Activated naive CD4-positive, alpha-beta T cell treated with anti-CD3 and anti-CD28 coated beads, Interleukin-2, amount 50 U/mL, for 24 hours (primary cell): Measurements from ENCODE around the gene NIN.

Experiments used
- H3K27ac Mint-ChIP-seq: one replicate; pipeline ENCODE4 v1.8.0; 2021; ENCODE audit warnings: mild to moderate bottlenecking, mixed read lengths
- H3K27me3 Mint-ChIP-seq: one replicate; pipeline ENCODE4 v1.8.0; 2021; ENCODE audit warnings: mixed read lengths
- H3K36me3 Mint-ChIP-seq: one replicate; pipeline ENCODE4 v1.8.0; 2021; ENCODE audit warnings: mixed read lengths
- H3K4me1 Mint-ChIP-seq: one replicate; pipeline ENCODE4 v1.8.0; 2021; ENCODE audit warnings: mixed read lengths
- H3K4me3 Mint-ChIP-seq: one replicate; pipeline ENCODE4 v1.8.0; 2021; ENCODE audit warnings: mild to moderate bottlenecking, mixed read lengths
- H3K9me3 Mint-ChIP-seq: one replicate; pipeline ENCODE4 v1.8.0; 2021; ENCODE audit warnings: mixed read lengths

The NIN gene

DNA sequence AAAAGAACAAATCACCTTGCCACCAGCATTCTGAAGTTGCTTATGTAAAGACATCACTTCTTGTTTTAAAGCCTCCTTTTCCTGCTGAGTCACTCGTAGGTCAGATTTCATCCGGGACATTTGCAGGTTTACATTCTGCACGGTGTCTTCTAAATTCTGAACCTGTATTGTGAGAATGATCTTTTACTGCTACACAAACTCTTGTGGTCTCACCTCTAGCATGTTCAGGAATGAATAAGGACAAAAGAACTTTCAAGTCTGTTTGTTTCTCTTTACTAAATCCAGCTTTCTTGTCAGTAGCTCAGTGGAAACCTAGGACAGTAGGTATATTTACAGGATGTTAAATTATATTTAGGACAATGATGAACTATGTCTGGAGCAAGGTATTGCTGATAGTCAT is 89.4 kb downstream of the NIN start:
- Mint-ChIP-seq H3K36me3 (peaks cover 18% of the 10 kb centered on the region), H3K4me3 (no peak overlapping the region), H3K9me3 (no peaks in the 10 kb centered on the region), H3K27ac (peak overlapping the region; percentile 2), H3K27me3 (no peaks in the 10 kb centered on the region), H3K4me1 (peaks cover 21% of the 10 kb centered on the region)

DNA sequence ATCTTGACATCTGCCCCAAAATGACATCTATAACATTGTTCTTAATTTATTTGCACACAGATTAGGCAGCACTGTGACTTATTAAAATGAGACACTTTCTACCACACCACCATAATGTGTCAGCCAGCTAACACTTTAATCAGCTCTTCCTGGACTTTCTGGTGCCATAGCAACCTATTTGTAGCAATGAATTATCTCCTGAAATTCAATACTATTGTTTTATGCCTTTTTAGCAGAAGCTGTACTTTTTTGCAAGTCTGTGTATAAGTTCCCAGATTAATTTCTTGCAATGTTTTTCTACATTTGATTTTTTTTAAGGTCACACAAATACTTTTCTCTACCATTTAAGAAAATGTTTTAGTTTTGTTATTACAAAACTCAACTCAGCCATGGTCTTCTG is 90.1 kb downstream of the NIN start:
- no peaks in the 10 kb centered on the region for H3K27me3 Mint-ChIP-seq
- peak overlapping the region; percentile 33 for H3K4me3 Mint-ChIP-seq
- H3K9me3 Mint-ChIP-seq = no peaks in the 10 kb centered on the region
- peaks cover 21% of the 10 kb centered on the region for H3K4me1 Mint-ChIP-seq
- peaks cover 15% of the 10 kb centered on the region for H3K36me3 Mint-ChIP-seq
- peak overlapping the region; percentile 62 for H3K27ac Mint-ChIP-seq

GRCh38 chr14:50739186-50739585 is 91.8 kb downstream of the NIN start:
- no peak overlapping the region for H3K4me3 Mint-ChIP-seq
- H3K27me3 Mint-ChIP-seq = no peaks in the 10 kb centered on the region
- H3K9me3 Mint-ChIP-seq = no peaks in the 10 kb centered on the region
- H3K27ac Mint-ChIP-seq = no peak overlapping the region
- peaks cover 21% of the 10 kb centered on the region for H3K4me1 Mint-ChIP-seq
- peaks cover 16% of the 10 kb centered on the region for H3K36me3 Mint-ChIP-seq

DNA sequence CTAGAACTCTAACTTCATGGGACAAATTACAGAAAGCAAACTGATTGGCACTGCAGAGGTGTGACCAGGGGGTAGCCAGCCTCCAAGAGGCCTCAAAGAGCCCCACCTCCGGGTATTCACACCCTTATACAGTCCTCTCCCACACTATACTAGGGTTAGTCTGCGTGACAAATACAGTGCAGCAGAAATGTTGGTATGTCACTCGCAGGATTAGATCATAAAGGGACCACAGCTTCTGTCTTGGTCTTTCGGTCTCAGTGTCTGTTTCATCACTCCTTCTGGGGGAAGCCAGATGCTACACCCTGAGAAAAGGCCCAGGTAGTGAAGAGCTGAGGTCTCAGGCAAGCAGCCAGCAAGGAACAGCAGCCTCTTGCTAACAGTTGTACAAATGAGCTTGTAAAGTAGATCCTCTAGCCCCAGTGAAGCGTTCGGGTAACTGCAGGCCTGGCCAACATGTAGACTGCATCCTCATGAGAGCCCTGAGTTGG is 94.0 kb downstream of the NIN start:
- peaks cover 20% of the 10 kb centered on the region for H3K36me3 Mint-ChIP-seq
- no peak overlapping the region for H3K4me3 Mint-ChIP-seq
- H3K27me3 Mint-ChIP-seq = no peaks in the 10 kb centered on the region
- H3K27ac Mint-ChIP-seq = peak overlapping the region; percentile 80
- H3K4me1 Mint-ChIP-seq = peaks cover 21% of the 10 kb centered on the region
- no peaks in the 10 kb centered on the region for H3K9me3 Mint-ChIP-seq

DNA sequence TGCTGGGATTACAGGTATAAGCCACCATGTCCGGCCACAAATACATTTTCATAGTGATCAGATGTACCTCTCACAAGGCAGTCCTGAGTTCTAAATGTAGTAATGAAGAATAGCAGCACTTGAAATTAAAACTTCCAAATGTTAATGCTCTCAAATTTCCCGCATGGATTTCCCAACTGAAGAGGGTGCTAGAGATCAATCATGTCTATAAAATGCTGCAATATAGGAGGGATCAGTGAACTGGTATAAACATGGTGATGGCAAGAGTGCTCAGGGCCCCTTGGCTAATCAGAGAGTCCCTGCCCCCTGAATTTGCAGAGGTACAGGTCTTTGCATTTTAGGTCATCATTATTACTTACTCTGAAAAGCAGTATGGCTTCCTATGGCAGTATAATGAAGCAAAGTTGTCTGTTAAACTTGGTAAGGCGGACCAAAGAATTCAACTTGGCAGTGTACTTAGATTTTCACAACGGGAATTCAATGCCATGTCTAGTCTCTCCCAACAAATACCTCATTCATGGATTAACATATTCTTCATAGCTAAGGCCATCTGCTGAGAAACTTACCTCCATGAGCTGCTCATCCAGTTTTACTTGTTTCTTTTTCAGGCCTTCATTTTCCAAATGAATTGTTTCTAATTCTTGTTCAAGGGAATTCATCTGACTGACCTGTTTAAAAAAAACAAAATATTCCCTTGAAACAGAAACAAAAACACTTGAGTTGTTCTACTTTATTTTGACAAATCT is 95.8 kb downstream of the NIN start:
- H3K4me3 Mint-ChIP-seq = no peak overlapping the region
- H3K27ac Mint-ChIP-seq = no peak overlapping the region
- peaks cover 23% of the 10 kb centered on the region for H3K36me3 Mint-ChIP-seq
- H3K9me3 Mint-ChIP-seq = no peaks in the 10 kb centered on the region
- H3K27me3 Mint-ChIP-seq = no peaks in the 10 kb centered on the region
- peaks cover 9% of the 10 kb centered on the region for H3K4me1 Mint-ChIP-seq

DNA sequence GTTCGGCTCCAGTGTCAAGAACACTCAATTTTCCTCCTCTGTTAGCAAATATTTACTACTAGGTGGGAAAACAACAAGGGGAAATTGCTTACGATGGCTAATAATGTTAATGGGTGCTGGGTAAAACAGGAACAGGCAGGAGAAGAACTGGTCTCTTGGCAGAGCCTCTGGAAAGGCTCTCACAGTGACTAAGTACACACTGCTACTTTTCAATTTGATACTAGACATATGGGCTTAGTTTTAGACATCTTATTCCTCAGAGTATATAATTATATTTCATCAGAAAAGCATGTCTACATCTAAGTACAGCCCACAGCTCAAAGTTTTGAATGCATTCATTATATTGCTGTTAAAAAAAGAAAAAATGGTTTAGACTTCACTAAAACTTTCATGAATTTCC is 97.5 kb downstream of the NIN start:
- peaks cover 37% of the 10 kb centered on the region for H3K36me3 Mint-ChIP-seq
- peaks cover 4% of the 10 kb centered on the region for H3K4me1 Mint-ChIP-seq
- H3K9me3 Mint-ChIP-seq = no peaks in the 10 kb centered on the region
- H3K27me3 Mint-ChIP-seq = no peaks in the 10 kb centered on the region
- no peak overlapping the region for H3K4me3 Mint-ChIP-seq
- H3K27ac Mint-ChIP-seq = no peak overlapping the region

GRCh38 chr14:50728836-50729235 is 102.1 kb downstream of the NIN start:
- Mint-ChIP-seq H3K27me3 (no peaks in the 10 kb centered on the region), H3K4me3 (no peak overlapping the region), H3K36me3 (peaks cover 51% of the 10 kb centered on the region), H3K4me1 (peaks cover 38% of the 10 kb centered on the region), H3K27ac (no peak overlapping the region), H3K9me3 (no peaks in the 10 kb centered on the region)

DNA sequence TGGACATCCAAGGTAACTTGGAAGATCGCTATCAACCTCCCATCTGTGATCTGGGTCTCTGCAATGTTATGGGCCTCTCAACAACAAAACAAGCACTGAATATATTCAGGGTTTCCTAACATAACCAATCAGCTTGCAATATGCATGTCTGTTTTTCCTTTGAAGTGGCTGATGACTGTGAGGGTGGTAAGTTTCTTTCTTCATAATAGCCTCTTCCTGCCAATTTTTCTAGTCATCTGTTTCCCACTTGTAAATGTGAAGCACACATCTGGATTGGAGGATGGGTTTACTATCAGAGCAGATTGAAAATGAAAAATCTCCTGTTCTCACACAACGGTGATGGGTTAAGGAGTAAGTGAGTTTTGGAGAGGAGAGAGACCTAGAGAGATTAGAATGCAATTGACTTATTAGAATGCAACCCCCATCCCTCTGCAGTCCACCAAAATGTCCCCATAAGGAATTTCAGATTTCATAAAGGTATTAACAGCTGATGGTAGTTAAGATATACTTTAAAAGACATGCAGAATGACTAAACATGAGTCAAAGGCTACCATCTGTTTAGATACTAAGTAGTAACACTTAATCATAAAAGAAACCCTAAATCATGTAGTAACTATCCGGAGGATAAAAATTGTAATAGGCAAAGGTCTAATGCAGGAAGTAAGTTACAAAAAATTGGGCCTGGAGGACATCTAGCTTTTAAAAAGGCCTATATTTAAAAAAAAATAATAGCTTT is 104.4 kb downstream of the NIN start:
- H3K36me3 Mint-ChIP-seq = peaks cover 41% of the 10 kb centered on the region

DNA sequence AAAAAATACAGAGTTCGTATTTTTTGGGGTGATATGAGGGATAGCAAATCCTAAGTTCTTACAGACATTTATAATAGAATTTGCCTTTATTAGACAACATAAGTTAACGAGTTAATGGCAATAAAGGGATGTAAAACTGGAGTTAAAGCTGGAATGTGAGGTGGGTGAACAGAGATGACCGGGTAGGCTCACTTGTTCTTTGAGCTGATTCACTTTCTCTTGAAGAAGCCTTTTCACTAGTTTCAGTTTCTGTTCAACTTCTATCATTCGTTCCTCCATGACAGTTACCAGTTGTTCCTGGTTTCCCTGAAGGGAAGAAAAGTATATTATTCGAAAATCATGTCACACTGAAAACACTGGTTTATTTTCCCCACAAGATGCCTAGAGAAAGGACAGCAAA is 105.2 kb downstream of the NIN start:
- H3K27me3 Mint-ChIP-seq = no peaks in the 10 kb centered on the region
- H3K4me3 Mint-ChIP-seq = no peak overlapping the region
- H3K9me3 Mint-ChIP-seq = no peaks in the 10 kb centered on the region
- peak overlapping the region; percentile 94 for H3K27ac Mint-ChIP-seq
- peaks cover 41% of the 10 kb centered on the region for H3K36me3 Mint-ChIP-seq
- H3K4me1 Mint-ChIP-seq = peaks cover 38% of the 10 kb centered on the region

More for the DNA sequence above, 104.4 kb downstream of the NIN start:
- H3K9me3 Mint-ChIP-seq = no peaks in the 10 kb centered on the region
- peak overlapping the region; percentile 59 for H3K4me3 Mint-ChIP-seq
- peak overlapping the region; percentile 94 for H3K27ac Mint-ChIP-seq
- H3K4me1 Mint-ChIP-seq = peaks cover 38% of the 10 kb centered on the region
- no peaks in the 10 kb centered on the region for H3K27me3 Mint-ChIP-seq

- no peak overlapping the region for H3K4me3 Mint-ChIP-seq
- peak overlapping the region; percentile 26 for H3K27ac Mint-ChIP-seq
- no peaks in the 10 kb centered on the region for H3K27me3 Mint-ChIP-seq
- H3K9me3 Mint-ChIP-seq = no peaks in the 10 kb centered on the region
- H3K4me1 Mint-ChIP-seq = peaks cover 13% of the 10 kb centered on the region
- H3K36me3 Mint-ChIP-seq = peaks cover 11% of the 10 kb centered on the region
These were observed 110.8 kb downstream of the NIN start for GRCh38 chr14:50719911-50720759.

GRCh38 chr14:50718949-50719348 is 112.0 kb downstream of the NIN start:
- Mint-ChIP-seq H3K4me3 (no peak overlapping the region), H3K4me1 (peaks cover 5% of the 10 kb centered on the region), H3K27me3 (no peaks in the 10 kb centered on the region), H3K27ac (no peak overlapping the region), H3K9me3 (no peaks in the 10 kb centered on the region), H3K36me3 (peaks cover 5% of the 10 kb centered on the region)

- Mint-ChIP-seq H3K4me1 (peaks cover 5% of the 10 kb centered on the region), H3K36me3 (peaks cover 3% of the 10 kb centered on the region), H3K27me3 (no peaks in the 10 kb centered on the region), H3K27ac (no peak overlapping the region), H3K9me3 (no peaks in the 10 kb centered on the region), H3K4me3 (no peak overlapping the region)
These were observed 113.2 kb downstream of the NIN start for GRCh38 chr14:50717811-50718210.

GRCh38 chr14:50714450-50715073 is 116.4 kb downstream of the NIN start:
- Mint-ChIP-seq H3K36me3 (no peaks in the 10 kb centered on the region), H3K4me3 (no peak overlapping the region), H3K9me3 (no peaks in the 10 kb centered on the region), H3K27ac (no peak overlapping the region), H3K27me3 (peaks cover 3% of the 10 kb centered on the region), H3K4me1 (no peaks in the 10 kb centered on the region)

- Mint-ChIP-seq H3K4me1 (no peaks in the 10 kb centered on the region), H3K27me3 (peaks cover 3% of the 10 kb centered on the region), H3K4me3 (no peak overlapping the region), H3K36me3 (no peaks in the 10 kb centered on the region), H3K27ac (no peak overlapping the region), H3K9me3 (no peaks in the 10 kb centered on the region)
These were observed 119.9 kb downstream of the NIN start for GRCh38 chr14:50711043-50711442.

DNA sequence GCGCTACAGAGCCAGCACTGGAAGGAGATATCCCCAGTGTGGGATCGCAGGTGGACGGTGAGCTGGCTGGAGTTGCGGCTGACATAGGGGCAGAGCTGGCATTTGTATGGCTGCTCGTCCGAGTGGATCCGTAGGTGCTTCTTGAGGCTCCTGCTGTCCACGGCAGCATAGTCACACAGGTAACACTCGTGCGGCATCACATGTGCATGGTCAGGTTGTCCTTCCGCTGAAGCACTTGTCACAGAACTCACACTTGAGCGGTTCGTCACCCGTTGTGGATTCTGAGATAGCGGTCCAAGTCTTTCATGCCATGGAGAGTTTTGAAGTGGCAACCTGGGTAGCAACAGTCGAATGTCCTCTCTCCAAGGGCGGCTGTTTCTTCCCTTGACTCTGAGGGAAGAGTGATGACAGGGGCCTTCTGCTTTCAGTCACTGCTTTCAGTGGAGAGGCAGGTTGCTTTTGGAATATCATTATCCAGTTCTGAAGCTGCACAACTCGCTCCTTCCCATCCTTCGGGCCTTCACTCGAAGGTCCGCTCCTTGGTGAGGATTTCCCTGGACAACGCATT is 125.9 kb downstream of the NIN start:
- peaks cover 2% of the 10 kb centered on the region for H3K36me3 Mint-ChIP-seq
- H3K4me1 Mint-ChIP-seq = no peaks in the 10 kb centered on the region

More for the DNA sequence above, 125.9 kb downstream of the NIN start:
- Mint-ChIP-seq H3K9me3 (peaks cover 3% of the 10 kb centered on the region), H3K27me3 (peaks cover 4% of the 10 kb centered on the region), H3K4me3 (no peak overlapping the region), H3K27ac (no peak overlapping the region)
